ENCODE results near the gene CDCP2.

Gene CDCP2

GRCh38 chr1:54188291-54188690, 35.5 kb upstream of the CDCP2 start:
- no peak overlapping the region for H3K27ac ChIP-seq
- TF ChIP-seq CTCF (IDR thresholded peaks at IDR 0.05) (no peak), ZFX (IDR thresholded peaks at IDR 0.05; ENCODE audit: borderline replicate concordance) (no peak)

- H3K27ac ChIP-seq = no peak overlapping the region
- TF ChIP-seq CTCF (IDR thresholded peaks at IDR 0.05) (no peak), ZFX (IDR thresholded peaks at IDR 0.05; ENCODE audit: borderline replicate concordance) (no peak)
Observed at GRCh38 chr1:54186056-54186455, 33.3 kb upstream of the CDCP2 start.

- TF ChIP-seq ZFX (IDR thresholded peaks at IDR 0.05; ENCODE audit: borderline replicate concordance) = no peak
- TF ChIP-seq CTCF (IDR thresholded peaks at IDR 0.05) = no peak
- no peak overlapping the region for H3K27ac ChIP-seq
Observed at GRCh38 chr1:54180701-54181360, 28.0 kb upstream of the CDCP2 start.

GRCh38 chr1:54178296-54179070, 25.7 kb upstream of the CDCP2 start:
- TF ChIP-seq ZFX (IDR thresholded peaks at IDR 0.05; ENCODE audit: borderline replicate concordance) (no peak), CTCF (IDR thresholded peaks at IDR 0.05) (no peak)
- no peak overlapping the region for H3K27ac ChIP-seq

GRCh38 chr1:54177726-54178125, 24.9 kb upstream of the CDCP2 start:
- no peak for TF ChIP-seq ZFX (IDR thresholded peaks at IDR 0.05; ENCODE audit: borderline replicate concordance)
- no peak for TF ChIP-seq CTCF (IDR thresholded peaks at IDR 0.05)
- no peak overlapping the region for H3K27ac ChIP-seq

GRCh38 chr1:54176621-54177327, 24.0 kb upstream of the CDCP2 start:
- H3K27ac ChIP-seq = no peak overlapping the region
- TF ChIP-seq CTCF (IDR thresholded peaks at IDR 0.05) (no peak), ZFX (IDR thresholded peaks at IDR 0.05; ENCODE audit: borderline replicate concordance) (no peak)

Data from 22Rv1 (cell line).